Sciatic nerve (tissue), 2 donors: Measurements from ENCODE around the gene PIP4K2A. TPM values are rescaled to one million over a fixed set of nuclear protein-coding genes. Genes with fewer than 3 reads are reported as not detected.

Experiments used
- ATAC-seq: fragments of 200-7000 bp; cut with Tn5 transposase; one replicate; pipeline ENCODE4 v1.9.1; 2020; ENCODE audit warnings: mild to moderate bottlenecking, moderate library complexity
- DNase-seq: peaks from one replicate; pipeline ENCODE4 v3.0.0-alpha.2; 2020; ENCODE audit warnings: low spot score
- intact Hi-C: fragments of 100-400 bp; cut with DNase I; formaldehyde crosslinking; loops from one replicate; pipeline ENCODE4 v1.14.2; 2022
- total RNA-seq: library from RNA; stranded (reverse); fragmentation: NEBNext Ultra II Directional; extraction: Animal tissue kit (Norgen Biotek cat#: 25700); gene quantifications from one replicate; pipeline ENCODE4 v1.2.1, GENCODE V29; 2021
- donor health status: DM: no; HTN: no; CAD: no.
- donor health status: DM: no; HTN: no; CAD: no.

The PIP4K2A gene
- total RNA-seq, 1 donor from 2014 or later = 64.2 TPM

- ATAC-seq (no peak), DNase-seq (no peak)
- intact Hi-C loops = no loop called here
Observed at GRCh38 chr10:22651276-22651980, 63.0 kb downstream of the PIP4K2A start.

DNA sequence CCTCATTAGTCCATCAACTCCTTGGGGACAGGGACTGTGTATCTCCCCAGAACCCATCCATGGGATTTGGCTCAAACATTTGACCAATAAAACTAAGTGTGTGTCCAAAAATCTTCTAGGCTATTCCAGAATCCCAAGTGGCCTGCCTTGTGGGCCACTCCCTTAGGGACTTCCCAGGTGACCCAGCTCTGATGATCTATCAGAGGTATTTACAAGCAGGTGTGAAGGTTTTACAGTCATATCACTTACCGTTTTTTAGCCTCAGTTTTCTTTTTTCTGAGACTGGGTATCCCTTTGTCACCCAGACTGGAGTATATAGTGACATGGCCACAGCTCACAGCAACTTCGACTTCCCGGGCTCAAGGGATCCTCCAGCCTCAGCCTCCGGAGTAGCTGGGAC lies 64.4 kb downstream of the PIP4K2A start:
- intact Hi-C loops = no loop called here
- no peak for DNase-seq

DNA sequence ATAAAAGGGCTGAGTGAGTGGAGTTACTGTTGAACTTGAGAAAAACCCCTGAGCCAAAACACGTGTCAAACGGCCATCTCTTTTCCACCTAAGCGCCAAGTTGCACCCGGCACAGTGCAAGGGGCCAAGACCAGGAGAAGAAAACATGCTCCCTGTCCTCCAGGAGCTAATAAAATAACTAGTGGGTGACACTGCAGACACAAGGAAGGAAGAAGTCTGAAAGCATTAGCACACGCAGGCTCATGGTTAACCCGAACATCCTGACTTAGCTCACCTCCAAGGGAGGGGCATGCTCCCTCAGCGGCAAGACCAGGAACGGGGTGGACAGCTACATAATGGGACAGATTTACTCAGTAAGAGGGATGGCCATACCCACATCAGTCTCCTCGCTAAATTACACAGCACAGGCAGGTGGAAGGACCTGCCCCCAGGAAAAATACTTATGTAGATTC lies 65.0 kb downstream of the PIP4K2A start:
- ATAC-seq = no peak
- intact Hi-C loops = no loop called here

More for the DNA sequence above, 64.4 kb downstream of the PIP4K2A start:
- ATAC-seq = no peak

DNA sequence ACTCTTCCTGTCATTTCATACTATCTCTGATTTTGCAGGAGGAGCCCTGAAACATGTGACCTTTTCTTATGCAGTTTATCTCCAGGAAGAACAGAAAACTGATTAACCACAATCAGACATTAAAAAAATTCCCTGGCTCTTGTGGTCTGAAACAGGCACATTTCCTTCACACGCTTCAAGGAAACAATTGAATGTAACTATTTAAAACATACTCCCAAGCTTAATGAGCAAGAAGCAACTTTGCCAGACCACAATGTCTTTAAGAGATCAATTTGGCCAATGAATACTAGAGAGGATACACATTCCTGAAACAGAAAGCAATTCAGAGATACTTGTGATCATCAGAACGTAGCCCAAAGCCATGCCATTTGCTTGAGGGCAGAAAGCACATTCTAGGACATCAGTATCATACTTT lies 65.8 kb downstream of the PIP4K2A start:
- ATAC-seq = no peak
- DNase-seq = no peak
- intact Hi-C loops = no loop called here

More for the DNA sequence above, 65.0 kb downstream of the PIP4K2A start:
- no peak for DNase-seq

DNA sequence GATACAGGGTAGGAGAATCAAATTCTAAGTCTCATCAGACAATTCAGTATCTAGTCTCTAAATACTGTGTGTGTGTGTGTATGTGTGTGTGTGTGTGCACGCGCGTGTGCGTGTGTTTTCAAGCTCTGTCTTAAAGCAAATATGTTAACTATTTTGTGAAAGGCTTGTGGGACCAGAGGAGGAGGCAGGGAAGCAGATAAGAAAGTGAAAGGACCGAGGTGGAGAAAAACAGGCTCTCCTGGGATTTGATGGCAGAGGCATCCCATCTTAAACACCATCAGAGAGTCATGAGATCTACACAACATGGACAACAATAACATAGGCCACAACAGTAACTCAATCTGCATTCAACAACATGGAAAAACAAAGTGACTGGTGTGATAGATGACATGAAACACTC lies 67.1 kb downstream of the PIP4K2A start:
- intact Hi-C loops = no loop called here
- ATAC-seq (no peak), DNase-seq (no peak)

DNA sequence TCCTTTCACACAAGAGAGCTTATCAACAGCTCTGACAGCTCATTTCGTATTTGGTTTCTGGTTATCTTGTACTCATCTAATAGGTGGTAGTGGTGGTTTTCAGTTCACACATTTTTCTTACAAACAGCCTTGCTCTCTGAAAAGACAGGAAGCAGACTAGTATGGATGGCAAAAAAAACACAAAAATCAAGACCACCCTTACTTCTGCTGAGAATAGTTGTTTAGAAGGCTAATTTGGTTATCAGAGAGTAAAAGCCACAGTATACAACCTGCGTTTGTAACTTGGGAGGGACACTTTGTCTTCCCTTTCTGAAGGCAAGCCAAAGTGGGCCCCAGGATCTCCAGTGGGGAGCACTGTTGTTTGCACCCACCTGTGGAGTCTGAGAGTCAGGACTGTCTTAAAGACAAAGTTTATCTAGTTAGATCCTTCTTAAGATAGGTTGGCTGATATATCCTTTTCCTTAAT lies 68.0 kb downstream of the PIP4K2A start:
- no peak for ATAC-seq
- no peak for DNase-seq
- intact Hi-C loops = no loop called here

DNA sequence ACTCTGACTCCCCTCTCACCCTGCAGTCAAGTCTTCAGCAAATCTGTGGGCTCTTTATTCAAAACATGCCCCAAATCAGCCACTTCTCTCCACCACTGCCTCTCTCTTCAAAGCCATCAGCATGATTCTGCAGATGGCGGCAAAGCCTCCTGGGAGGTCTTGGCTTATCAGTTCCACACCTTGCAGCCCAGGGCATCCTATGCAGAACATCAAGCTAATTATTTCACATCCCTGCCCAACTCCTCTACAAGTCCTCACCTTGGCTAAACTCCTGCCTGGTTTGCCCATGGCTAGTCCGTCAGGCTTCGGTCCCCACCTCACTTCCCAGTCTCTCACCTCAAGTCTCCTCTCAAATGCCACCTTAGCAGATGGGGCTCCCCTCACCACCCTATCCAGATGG lies 70.2 kb downstream of the PIP4K2A start:
- ATAC-seq = no peak
- intact Hi-C loops = no loop called here
- DNase-seq = no peak

- intact Hi-C loops = no loop called here
- DNase-seq (no peak), ATAC-seq (no peak)
Observed at GRCh38 chr10:22643775-22644174, 70.6 kb downstream of the PIP4K2A start.

- intact Hi-C loops = no loop called here
- ATAC-seq (no peak), DNase-seq (no peak)
Observed at GRCh38 chr10:22643116-22643515, 71.3 kb downstream of the PIP4K2A start.

DNA sequence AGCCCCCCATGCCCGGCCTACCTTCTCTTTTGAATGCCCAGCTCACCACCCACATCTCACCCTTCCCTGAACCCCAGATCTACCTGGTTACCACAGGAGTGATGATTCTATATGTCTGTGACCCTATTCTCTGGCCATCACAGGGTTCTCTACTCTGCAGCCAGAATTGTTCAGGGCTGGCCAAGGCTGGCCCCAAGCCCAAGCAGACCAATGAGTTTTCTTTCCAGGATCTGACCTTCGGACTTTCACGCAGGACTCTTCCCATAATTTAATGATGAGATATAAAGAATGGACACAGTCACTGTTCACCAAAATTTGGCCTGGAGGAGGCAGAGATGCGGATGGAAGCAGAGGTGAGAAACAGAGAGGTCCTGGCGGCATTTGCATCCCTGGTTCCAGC lies 72.6 kb downstream of the PIP4K2A start:
- intact Hi-C loops = no loop called here
- DNase-seq = no peak
- ATAC-seq = no peak

GRCh38 chr10:22640359-22640758 lies 74.0 kb downstream of the PIP4K2A start:
- no peak for DNase-seq
- intact Hi-C loops = no loop called here

GRCh38 chr10:22638863-22639262 lies 75.5 kb downstream of the PIP4K2A start:
- no peak for DNase-seq
- no peak for ATAC-seq
- intact Hi-C loops = no loop called here

More at GRCh38 chr10:22640359-22640758, 74.0 kb downstream of the PIP4K2A start:
- ATAC-seq = no peak

DNA sequence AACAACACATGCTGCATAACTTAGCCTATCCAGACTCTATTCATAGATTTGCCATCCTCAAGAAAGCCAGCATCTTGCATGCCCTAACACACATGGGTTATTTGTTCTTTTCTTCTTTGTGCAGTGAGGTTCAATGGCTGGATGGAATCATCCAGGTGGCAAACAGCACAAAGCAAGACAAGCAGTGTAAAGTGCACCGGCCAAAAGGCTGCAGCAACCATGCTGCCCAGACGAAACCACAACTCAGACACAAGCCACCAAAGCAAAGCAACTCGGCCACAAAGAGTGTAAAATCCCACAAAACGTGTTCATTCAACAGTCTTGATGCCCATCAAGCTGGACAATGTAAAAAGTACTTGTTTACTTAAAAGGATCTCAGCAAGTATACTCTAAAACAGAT lies 76.9 kb downstream of the PIP4K2A start:
- ATAC-seq = no peak
- intact Hi-C loops = no loop called here
- no peak for DNase-seq

GRCh38 chr10:22635650-22636049 lies 78.7 kb downstream of the PIP4K2A start:
- DNase-seq (no peak), ATAC-seq (no peak)
- intact Hi-C loops = no loop called here

- ATAC-seq (no peak), DNase-seq (no peak)
- intact Hi-C loops = no loop called here
Observed at GRCh38 chr10:22634606-22635459, 79.5 kb downstream of the PIP4K2A start.

GRCh38 chr10:22634093-22634492 lies 80.3 kb downstream of the PIP4K2A start:
- ATAC-seq (no peak), DNase-seq (no peak)
- intact Hi-C loops = no loop called here

GRCh38 chr10:22633528-22633927 lies 80.8 kb downstream of the PIP4K2A start:
- intact Hi-C loops = no loop called here
- no peak for DNase-seq
- ATAC-seq = no peak

DNA sequence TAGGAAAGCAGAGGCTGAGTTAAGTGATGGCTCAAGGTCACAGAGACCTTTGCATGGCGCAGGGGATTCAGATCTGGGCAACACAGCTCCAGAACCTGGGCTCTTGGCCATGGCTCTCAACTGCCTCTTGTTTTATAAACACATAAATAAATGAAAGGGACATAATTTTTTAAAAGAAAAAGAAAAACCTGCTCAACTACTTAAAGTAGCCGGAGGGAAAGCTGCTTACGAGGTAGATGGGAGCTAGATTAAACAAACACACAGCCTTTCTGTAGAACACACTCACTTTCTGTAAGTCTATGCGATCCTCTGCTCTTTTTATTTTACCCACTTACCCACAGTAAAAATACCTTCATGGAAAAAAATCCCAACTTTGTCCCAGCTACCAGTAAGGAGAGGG lies 81.3 kb downstream of the PIP4K2A start:
- intact Hi-C loops = no loop called here
- no peak for ATAC-seq
- no peak for DNase-seq

DNA sequence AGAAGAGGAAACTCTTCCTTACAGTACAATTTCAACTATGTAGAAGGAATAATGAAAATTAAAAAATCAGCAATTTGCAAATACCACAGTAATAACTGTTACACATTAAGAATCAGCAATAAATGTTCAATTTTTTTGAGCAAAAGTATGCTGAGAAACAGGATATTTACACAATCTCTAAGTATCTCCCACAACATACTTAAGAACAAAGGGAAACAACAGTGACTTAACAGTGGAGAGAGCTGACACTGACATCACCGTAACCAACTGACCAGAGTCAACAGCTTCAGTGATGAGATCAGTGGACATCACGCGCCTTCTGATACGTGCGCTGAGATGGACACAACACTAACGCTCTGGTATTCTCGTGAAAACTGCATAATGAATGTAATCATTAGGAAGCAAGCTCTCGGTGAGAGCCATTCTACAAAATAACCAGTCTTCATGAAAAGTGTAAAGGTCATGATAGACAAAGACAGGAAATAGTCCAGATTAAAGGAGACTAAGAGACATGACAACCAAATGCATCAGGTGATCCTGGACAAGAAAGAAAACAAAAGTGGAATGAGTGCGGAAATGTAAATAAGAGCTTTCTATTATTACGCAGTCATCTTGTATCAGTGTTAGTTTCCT lies 82.6 kb downstream of the PIP4K2A start:
- ATAC-seq (no peak), DNase-seq (no peak)
- intact Hi-C loops = no loop called here

DNA sequence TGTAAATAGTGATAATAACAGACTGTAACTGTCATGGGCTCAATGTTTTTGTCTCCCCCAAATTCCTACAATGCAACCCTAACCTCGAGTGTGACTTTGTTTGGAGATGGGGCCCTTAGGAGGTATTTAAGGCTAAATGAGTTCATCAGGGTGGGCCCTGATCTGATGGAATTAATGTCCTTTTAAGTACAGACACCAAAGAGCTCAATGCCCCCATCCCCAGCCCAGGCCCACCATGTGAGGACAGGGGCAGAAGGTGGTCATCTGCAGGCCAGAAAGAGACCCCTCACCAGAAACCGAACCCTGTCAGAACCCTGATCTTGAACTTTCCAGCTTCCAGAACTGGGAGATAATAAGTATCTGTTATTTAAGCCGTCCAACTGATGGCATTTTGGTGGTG lies 83.2 kb downstream of the PIP4K2A start:
- DNase-seq (no peak), ATAC-seq (no peak)
- intact Hi-C loops = no loop called here
